OCI-LY1 (cell line): ENCODE data around the gene SPTB.
A peak's percentile ranks its signal among the peaks of the same experiment; 100 is the strongest.

Source experiments
- H2AFZ ChIP-seq: fragments of 200-600 bp; sonication (generic), shearing (Covaris generic); 2 replicates; pipeline ENCODE4 v1.6.0; 2014; ENCODE audit warnings: antibody characterized with exemption, mild to moderate bottlenecking, low read length
- H3F3A ChIP-seq: fragments of 200-600 bp; sonication (generic), shearing (Covaris generic); 2 replicates; pipeline ENCODE4 v1.6.0; 2014; ENCODE audit warnings: mild to moderate bottlenecking, antibody characterized with exemption, low read length, moderate library complexity; ENCODE audit not compliant: insufficient read depth
- H3K27ac ChIP-seq: fragments of 200-600 bp; sonication (generic); 2 replicates; pipeline ENCODE4 v1.5.1; 2014; ENCODE audit warnings: low read length, mixed run types, mild to moderate bottlenecking, low read depth; ENCODE audit not compliant: poor library complexity, severe bottlenecking
- H3K27me3 ChIP-seq: fragments of 200-600 bp; sonication (generic); 2 replicates; pipeline ENCODE4 v1.6.0; 2014; ENCODE audit warnings: antibody characterized with exemption, mild to moderate bottlenecking, low read length, moderate library complexity; ENCODE audit not compliant: insufficient read depth
- H3K36me3 ChIP-seq: fragments of 200-600 bp; sonication (generic); 2 replicates; pipeline ENCODE4 v1.6.1; 2014; ENCODE audit warnings: mild to moderate bottlenecking, antibody characterized with exemption, low read length, moderate library complexity, mixed read lengths; ENCODE audit not compliant: insufficient read depth
- H3K4me1 ChIP-seq: fragments of 200-600 bp; sonication (generic); 2 replicates; pipeline ENCODE4 v1.5.1; 2014; ENCODE audit warnings: mild to moderate bottlenecking, low read length, moderate library complexity; ENCODE audit not compliant: insufficient read depth, severe bottlenecking
- H3K4me2 ChIP-seq: fragments of 200-600 bp; sonication (generic), shearing (Covaris generic); 2 replicates; pipeline ENCODE4 v1.6.1; 2014; ENCODE audit warnings: low read length
- H3K4me3 ChIP-seq: fragments of 200-600 bp; sonication (generic); 2 replicates; pipeline ENCODE4 v1.5.1; 2014; ENCODE audit warnings: low read length, low read depth, mild to moderate bottlenecking, mixed read lengths; ENCODE audit not compliant: poor library complexity, severe bottlenecking
- H3K79me2 ChIP-seq: fragments of 200-600 bp; shearing (Covaris generic); 2 replicates; pipeline ENCODE4 v1.6.1; 2016; ENCODE audit warnings: mixed run types, low read length, mixed read lengths; ENCODE audit not compliant: insufficient read depth
- H3K9ac ChIP-seq: fragments of 200-600 bp; sonication (generic), shearing (Covaris generic); 2 replicates; pipeline ENCODE4 v1.6.1; 2014; ENCODE audit warnings: mild to moderate bottlenecking, low read length, mixed read lengths
- H3K9me2 ChIP-seq: fragments of 200-600 bp; sonication (generic), shearing (Covaris generic); 2 replicates; pipeline ENCODE4 v1.6.1; 2014; ENCODE audit warnings: low read depth, mild to moderate bottlenecking, low read length, mixed read lengths
- H3K9me3 ChIP-seq: fragments of 200-600 bp; shearing (Covaris generic); 2 replicates; pipeline ENCODE4 v1.6.1; 2014; ENCODE audit warnings: low read length, mixed read lengths
- H4K20me1 ChIP-seq: fragments of 200-600 bp; sonication (generic), shearing (Covaris generic); 2 replicates; pipeline ENCODE4 v1.6.0; 2016; ENCODE audit warnings: mild to moderate bottlenecking, low read length; ENCODE audit not compliant: insufficient read depth
- CTCF ChIP-seq: fragments of 200-600 bp; sonication (generic), shearing (Covaris generic); IDR thresholded peaks from 2 replicates; pipeline ENCODE4 v1.5.1; 2017; ENCODE audit warnings: mild to moderate bottlenecking, antibody characterized with exemption, low read length, moderate library complexity, mixed read lengths
- EZH2 ChIP-seq: fragments of 200-600 bp; sonication (generic), shearing (Covaris generic); IDR thresholded peaks from 2 replicates; pipeline ENCODE4 v1.8.0; 2017; ENCODE audit warnings: borderline replicate concordance, mixed run types, mild to moderate bottlenecking, antibody characterized with exemption, low read length, moderate library complexity, mixed read lengths

Gene SPTB

GRCh38 chr14:64891839-64892375 lies 12.2 kb upstream of the SPTB start:
- Histone ChIP-seq H3F3A (no peaks in the 10 kb centered on the region), H3K36me3 (no peaks in the 10 kb centered on the region), H3K4me1 (no peaks in the 10 kb centered on the region), H4K20me1 (no peaks in the 10 kb centered on the region), H3K9ac (no peak overlapping the region), H3K4me3 (no peak overlapping the region), H2AFZ (no peak overlapping the region), H3K9me2 (no peaks in the 10 kb centered on the region), H3K79me2 (no peaks in the 10 kb centered on the region), H3K9me3 (no peaks in the 10 kb centered on the region), H3K4me2 (no peak overlapping the region), H3K27me3 (no peaks in the 10 kb centered on the region), H3K27ac (no peak overlapping the region)
- peak; percentile 74 for TF ChIP-seq CTCF
- TF ChIP-seq EZH2: no peak

GRCh38 chr14:64891173-64891838 lies 11.6 kb upstream of the SPTB start:
- Histone ChIP-seq H3K4me1 (no peaks in the 10 kb centered on the region), H3F3A (no peaks in the 10 kb centered on the region), H3K27ac (no peak overlapping the region), H3K4me2 (no peak overlapping the region), H3K79me2 (no peaks in the 10 kb centered on the region), H3K4me3 (no peak overlapping the region), H4K20me1 (no peaks in the 10 kb centered on the region), H3K27me3 (no peaks in the 10 kb centered on the region), H3K9me3 (no peaks in the 10 kb centered on the region), H3K9me2 (no peaks in the 10 kb centered on the region), H3K9ac (no peak overlapping the region), H3K36me3 (no peaks in the 10 kb centered on the region), H2AFZ (no peak overlapping the region)
- TF ChIP-seq CTCF: no peak

GRCh38 chr14:64889352-64889751 lies 9.6 kb upstream of the SPTB start:
- Histone ChIP-seq H4K20me1 (no peaks in the 10 kb centered on the region), H3K79me2 (no peaks in the 10 kb centered on the region), H3F3A (no peaks in the 10 kb centered on the region), H3K27ac (no peak overlapping the region), H3K27me3 (no peaks in the 10 kb centered on the region), H2AFZ (no peak overlapping the region), H3K4me1 (no peaks in the 10 kb centered on the region), H3K9ac (no peak overlapping the region), H3K9me2 (no peaks in the 10 kb centered on the region), H3K36me3 (no peaks in the 10 kb centered on the region), H3K9me3 (no peaks in the 10 kb centered on the region), H3K4me3 (no peak overlapping the region), H3K4me2 (no peak overlapping the region)
- no peak for TF ChIP-seq EZH2

GRCh38 chr14:64885559-64885958 lies 5.9 kb upstream of the SPTB start:
- Histone ChIP-seq H3F3A (no peaks in the 10 kb centered on the region), H3K9me3 (no peaks in the 10 kb centered on the region), H2AFZ (no peak overlapping the region), H3K79me2 (no peaks in the 10 kb centered on the region), H3K4me3 (no peak overlapping the region), H3K4me2 (no peak overlapping the region), H4K20me1 (no peaks in the 10 kb centered on the region), H3K36me3 (no peaks in the 10 kb centered on the region), H3K9ac (no peak overlapping the region), H3K27ac (no peak overlapping the region), H3K4me1 (peaks cover 5% of the 10 kb centered on the region), H3K9me2 (no peaks in the 10 kb centered on the region), H3K27me3 (no peaks in the 10 kb centered on the region)
- TF ChIP-seq EZH2 (no peak), CTCF (no peak)
